Peyer's patch (tissue), 4 donors: Measurements from ENCODE around the gene TRAPPC4. TPM values are rescaled to one million over a fixed set of nuclear protein-coding genes. Genes with fewer than 3 reads are reported as not detected.
"Not testable (repeated sequence)": the region's sequence is repeated elsewhere in the genome, so short reads cannot be mapped to it uniquely, and the experiment has no call there.

Source experiments
- DNase-seq, 3 donors: peaks; one replicate each; pipeline ENCODE4 v3.0.0-alpha.2; 2017 to 2019
- H3K27ac ChIP-seq, 4 donors: fragments of 200-600 bp; sonication (generic); one replicate each; pipeline ENCODE4 v1.5.1; 2016 to 2019
- H3K27me3 ChIP-seq, 2 donors: fragments of 200-600 bp; sonication (generic); one replicate each; pipeline ENCODE4 v1.5.1; 2019
- H3K36me3 ChIP-seq, 3 donors: fragments of 200-600 bp; sonication (generic); one replicate each; pipeline ENCODE4 v1.5.1; 2016 to 2019
- H3K4me1 ChIP-seq, 4 donors: fragments of 200-600 bp; sonication (generic); one replicate each; pipeline ENCODE4 v1.5.1; 2016 to 2019
- H3K4me3 ChIP-seq, 4 donors: fragments of 200-600 bp; sonication (generic); 1 replicate in 3 of 4; 2 replicates in 1 of 4; pipeline ENCODE4 v1.5.1; 2016 to 2019; ENCODE audit warnings: mild to moderate bottlenecking in 1 of 4
- H3K9me3 ChIP-seq, 4 donors: fragments of 200-600 bp; sonication (generic); one replicate each; pipeline ENCODE4 v1.5.1; 2016 to 2019; ENCODE audit warnings: mild to moderate bottlenecking in 1 of 4
- POLR2A ChIP-seq, 2 donors: fragments of 450-650 bp; IDR thresholded peaks; one replicate each; pipeline ENCODE4 v1.5.1; 2017; ENCODE audit warnings: antibody characterized with exemption in 2 of 2, mild to moderate bottlenecking in 2 of 2, moderate library complexity in 2 of 2
- total RNA-seq, 4 donors: library from RNA; depleted of rRNA; stranded (reverse); fragments of >200 nt; gene quantifications; one replicate each; pipeline ENCODE4 v1.1.0, GENCODE V29; 2016
- TF ChIP-seq, protein P1 (sequence below), 6 experiments: fragments of 450-650 bp in 4 of 6; fragments of 200-600 bp in 2 of 6; sonication (generic) in 1 of 6; IDR thresholded peaks; one replicate each; pipeline ENCODE4 v1.5.1; 2017 to 2019; ENCODE audit warnings: antibody characterized with exemption in 6 of 6, mild to moderate bottlenecking in 3 of 6, moderate library complexity in 1 of 6

Gene TRAPPC4, protein sequence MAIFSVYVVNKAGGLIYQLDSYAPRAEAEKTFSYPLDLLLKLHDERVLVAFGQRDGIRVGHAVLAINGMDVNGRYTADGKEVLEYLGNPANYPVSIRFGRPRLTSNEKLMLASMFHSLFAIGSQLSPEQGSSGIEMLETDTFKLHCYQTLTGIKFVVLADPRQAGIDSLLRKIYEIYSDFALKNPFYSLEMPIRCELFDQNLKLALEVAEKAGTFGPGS
- total RNA-seq: 100 to 1,000 TPM in 1 of 4 donors, 10 to 100 TPM in 3; 52.8 to 104 (median 77.8) TPM

DNA sequence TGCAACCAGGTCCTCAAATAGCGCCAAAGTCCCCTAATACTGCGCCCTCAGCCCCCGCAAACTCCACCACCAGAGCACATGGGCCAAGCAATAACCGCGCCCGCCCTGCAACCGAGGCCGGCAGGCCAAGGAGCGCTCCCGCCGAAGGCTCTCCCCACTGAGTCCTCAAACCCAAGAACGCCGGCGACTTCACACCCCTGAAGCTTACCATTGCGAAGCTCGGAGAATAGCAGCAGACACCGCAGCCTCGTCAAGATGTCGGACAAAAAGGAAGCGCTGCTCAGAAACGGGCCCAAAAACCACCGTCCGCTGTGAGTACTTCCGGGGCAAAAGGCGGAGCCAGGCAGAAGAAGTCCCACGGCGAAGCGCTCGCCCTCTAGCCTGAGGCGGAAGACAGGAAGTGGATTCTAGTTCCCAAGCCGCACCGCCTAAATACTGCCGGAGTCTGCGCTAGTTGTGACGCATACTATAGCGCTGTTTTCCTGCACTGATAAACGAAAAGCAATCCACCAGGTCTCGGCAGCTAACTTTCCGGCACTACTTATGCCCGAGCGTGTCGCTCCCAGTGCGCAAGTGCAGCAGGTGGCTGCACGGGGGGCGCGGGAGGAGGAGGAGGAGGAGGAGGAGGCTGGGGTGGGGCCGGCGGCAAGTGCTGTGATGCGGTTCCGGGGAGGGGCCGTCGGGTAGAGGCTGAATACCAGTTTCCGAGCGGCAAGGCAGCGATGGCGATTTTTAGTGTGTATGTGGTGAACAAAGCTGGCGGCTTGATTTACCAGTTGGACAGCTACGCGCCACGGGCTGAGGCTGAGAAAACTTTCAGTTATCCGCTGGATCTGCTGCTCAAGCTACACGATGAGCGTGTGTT, at the start of gene TRAPPC4, which contains the start of gene RPS25:
TRAPPC4 (plus strand) TSS at position 693 of the 865 bp plus-strand sequence; CDS start at position 723, 30 bp downstream.
RPS25 (minus strand) TSS at position 270 of the 865 bp plus-strand sequence; CDS start at position 211, 59 bp downstream.
- Histone ChIP-seq H3K27me3 (no peaks in the 10 kb centered on the region), H3K4me1 (peaks cover 0 to 59% (median 18%) of the 10 kb centered on the region in 4 donors), H3K36me3 (peaks cover 0 to 47% (median 7%) of the 10 kb centered on the region in 3 donors), H3K4me3 (peak within 1 kb of the TSS; percentile 66 to 95 (median 80)), H3K27ac (peak within 1 kb of the TSS; percentile 89 to 99 (median 97)), H3K9me3 (no peaks in the 10 kb centered on the region)
- TF ChIP-seq POLR2A (IDR thresholded peaks at IDR 0.05): peak; percentile 59 to 63
- TF ChIP-seq, protein P1, sequence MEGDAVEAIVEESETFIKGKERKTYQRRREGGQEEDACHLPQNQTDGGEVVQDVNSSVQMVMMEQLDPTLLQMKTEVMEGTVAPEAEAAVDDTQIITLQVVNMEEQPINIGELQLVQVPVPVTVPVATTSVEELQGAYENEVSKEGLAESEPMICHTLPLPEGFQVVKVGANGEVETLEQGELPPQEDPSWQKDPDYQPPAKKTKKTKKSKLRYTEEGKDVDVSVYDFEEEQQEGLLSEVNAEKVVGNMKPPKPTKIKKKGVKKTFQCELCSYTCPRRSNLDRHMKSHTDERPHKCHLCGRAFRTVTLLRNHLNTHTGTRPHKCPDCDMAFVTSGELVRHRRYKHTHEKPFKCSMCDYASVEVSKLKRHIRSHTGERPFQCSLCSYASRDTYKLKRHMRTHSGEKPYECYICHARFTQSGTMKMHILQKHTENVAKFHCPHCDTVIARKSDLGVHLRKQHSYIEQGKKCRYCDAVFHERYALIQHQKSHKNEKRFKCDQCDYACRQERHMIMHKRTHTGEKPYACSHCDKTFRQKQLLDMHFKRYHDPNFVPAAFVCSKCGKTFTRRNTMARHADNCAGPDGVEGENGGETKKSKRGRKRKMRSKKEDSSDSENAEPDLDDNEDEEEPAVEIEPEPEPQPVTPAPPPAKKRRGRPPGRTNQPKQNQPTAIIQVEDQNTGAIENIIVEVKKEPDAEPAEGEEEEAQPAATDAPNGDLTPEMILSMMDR (IDR thresholded peaks at IDR 0.05): peak in 2 of 6 experiments; percentile 10 to 14
- peak; percentile 95 to 98 (median 95) for DNase-seq

DNA sequence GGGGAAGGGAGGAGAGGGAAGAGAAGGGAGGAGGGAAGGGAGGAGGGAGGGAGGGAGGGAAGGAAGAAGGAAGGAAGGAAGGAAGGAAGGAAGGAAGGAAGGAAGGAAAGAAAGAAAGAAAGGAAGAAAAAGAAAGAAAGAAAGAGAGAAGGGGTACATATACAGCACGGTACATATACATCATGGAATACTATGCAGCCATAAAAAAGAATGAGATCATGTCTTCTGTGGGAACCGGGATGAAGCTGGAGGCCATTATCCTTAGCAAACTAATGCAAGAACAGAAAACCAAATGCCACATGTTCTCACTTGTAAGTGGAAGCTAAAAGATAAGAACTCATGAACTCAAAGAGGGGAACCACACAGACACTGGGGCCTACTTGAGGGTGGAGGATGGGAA, 49.1 kb upstream of the TRAPPC4 start:
- H3K27ac ChIP-seq, H3K4me1 ChIP-seq, DNase-seq, H3K9me3 ChIP-seq, H3K36me3 ChIP-seq, H3K4me3 ChIP-seq, H3K27me3 ChIP-seq: not testable (repeated sequence)

DNA sequence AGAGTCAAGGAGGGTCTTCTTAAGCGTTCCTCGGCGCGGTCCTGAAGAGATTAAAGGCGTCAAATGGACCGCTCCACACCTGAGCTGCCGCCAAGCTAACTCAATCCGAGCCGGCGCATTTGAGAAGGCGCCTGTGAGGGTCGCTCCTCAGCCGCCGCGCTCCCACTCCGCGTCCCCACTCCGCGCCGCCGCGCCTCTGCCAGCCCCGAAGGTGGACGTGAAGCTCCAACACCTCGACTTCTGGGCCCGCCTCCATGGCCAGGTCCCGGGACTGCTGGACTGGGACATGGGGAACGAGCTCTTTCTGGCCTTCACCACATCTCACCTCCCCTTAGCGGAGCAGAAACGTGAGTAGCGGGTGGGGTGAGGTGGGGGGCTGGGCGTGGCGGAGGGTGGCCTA, 46.9 kb upstream of the TRAPPC4 start, which contains the start of gene FOXR1:
FOXR1 (plus strand) TSS at position 116 of the 400 bp plus-strand sequence; CDS start at position 287, 171 bp downstream.
- Histone ChIP-seq H3K36me3 (no peaks in the 10 kb centered on the region), H3K4me1 (no peaks in the 10 kb centered on the region), H3K4me3 (no peak within 1 kb of the TSS), H3K9me3 (no peaks in the 10 kb centered on the region), H3K27ac (no peak within 1 kb of the TSS), H3K27me3 (no peaks in the 10 kb centered on the region)
- DNase-seq: no peak
- TF ChIP-seq POLR2A (IDR thresholded peaks at IDR 0.05): no peak
- TF ChIP-seq, protein P1 (IDR thresholded peaks at IDR 0.05): no peak

DNA sequence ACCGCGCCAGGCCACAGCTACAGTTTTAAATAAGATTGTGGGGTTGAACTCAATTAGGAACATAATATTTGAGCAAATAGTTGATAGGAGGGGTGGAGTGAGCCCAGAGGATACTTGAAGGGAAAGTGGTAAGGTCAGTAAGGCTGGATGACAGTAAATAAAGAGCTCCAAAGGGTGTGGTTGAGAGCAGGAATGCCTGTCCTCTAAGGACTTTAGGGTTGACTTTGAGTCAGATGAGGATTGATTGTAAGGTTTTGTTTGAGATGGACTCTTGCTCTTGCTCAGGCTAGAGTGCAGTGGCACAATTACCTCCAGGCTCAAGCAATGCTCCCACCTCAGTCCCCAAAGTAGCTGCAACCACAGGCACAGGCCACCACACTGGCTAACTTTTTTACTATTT, 44.6 kb upstream of the TRAPPC4 start:
- Histone ChIP-seq H3K27ac (no peak overlapping the region), H3K36me3 (no peaks in the 10 kb centered on the region), H3K4me1 (no peaks in the 10 kb centered on the region), H3K4me3 (no peak overlapping the region), H3K27me3 (no peaks in the 10 kb centered on the region), H3K9me3 (no peaks in the 10 kb centered on the region)
- no peak for DNase-seq
- no peak for TF ChIP-seq POLR2A (IDR thresholded peaks at IDR 0.05)
- TF ChIP-seq, protein P1 (IDR thresholded peaks at IDR 0.05): no peak

DNA sequence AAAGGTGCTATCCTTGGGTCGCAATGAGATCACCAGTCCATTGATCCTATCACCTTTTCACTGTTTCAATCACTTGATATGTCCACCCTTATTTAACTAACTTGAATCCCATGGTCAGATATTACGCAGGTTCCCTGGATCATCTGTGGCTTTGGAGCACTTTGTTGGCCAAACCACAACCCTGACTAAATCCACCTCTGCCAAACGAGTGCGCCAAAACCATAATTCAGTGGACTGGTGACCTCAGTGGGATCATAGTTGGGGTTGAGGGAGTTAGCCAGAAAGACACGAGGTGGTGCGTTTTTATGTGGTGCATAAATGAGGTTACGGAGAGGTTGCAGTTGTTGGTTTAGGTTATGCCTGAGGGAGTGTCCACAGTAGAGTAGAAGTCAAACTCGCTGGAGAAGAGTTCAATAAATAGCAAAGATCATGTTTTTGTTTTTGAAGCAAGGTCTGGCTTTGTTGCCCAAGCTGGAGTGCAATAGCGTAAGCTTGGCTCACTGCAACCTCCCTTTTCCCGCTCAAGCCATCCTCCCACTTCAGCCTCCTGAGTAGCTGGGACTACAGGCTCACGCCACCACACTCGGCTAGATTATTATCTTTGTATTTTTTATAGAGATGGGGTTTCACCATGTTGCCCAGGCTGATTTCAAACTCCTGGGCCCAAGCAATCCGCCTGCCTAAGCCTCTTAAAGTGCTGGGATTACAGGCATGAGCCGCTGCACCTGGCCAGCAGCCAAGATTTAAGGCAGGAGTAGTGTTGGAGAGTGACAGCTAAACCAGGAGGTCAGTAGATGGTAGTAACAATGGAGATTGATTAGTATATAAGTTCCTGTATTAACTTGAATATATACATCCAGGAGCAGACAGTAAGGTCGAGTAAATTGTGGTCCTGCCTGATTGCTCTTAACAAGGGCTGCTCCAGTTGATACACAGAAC, 42.5 kb upstream of the TRAPPC4 start:
- Histone ChIP-seq H3K36me3 (no peaks in the 10 kb centered on the region), H3K4me3 (no peak overlapping the region), H3K9me3 (no peaks in the 10 kb centered on the region), H3K4me1 (no peaks in the 10 kb centered on the region), H3K27me3 (no peaks in the 10 kb centered on the region), H3K27ac (no peak overlapping the region)
- TF ChIP-seq POLR2A (IDR thresholded peaks at IDR 0.05): no peak
- TF ChIP-seq, protein P1 (IDR thresholded peaks at IDR 0.05): no peak
- DNase-seq: no peak
